GM18498 (cell line): ENCODE results near the gene PSME2.

ENCODE experiments used
- ATAC-seq: cut with Tn5 transposase; IDR thresholded peaks from one replicate; pipeline ENCODE4 v1.9.1; 2021; ENCODE audit warnings: mild to moderate bottlenecking, moderate library complexity; ENCODE audit not compliant: unreplicated experiment

Gene PSME2

GRCh38 chr14:24096545-24097181 is 49.7 kb downstream of the PSME2 start:
- ATAC-seq: no peak

DNA sequence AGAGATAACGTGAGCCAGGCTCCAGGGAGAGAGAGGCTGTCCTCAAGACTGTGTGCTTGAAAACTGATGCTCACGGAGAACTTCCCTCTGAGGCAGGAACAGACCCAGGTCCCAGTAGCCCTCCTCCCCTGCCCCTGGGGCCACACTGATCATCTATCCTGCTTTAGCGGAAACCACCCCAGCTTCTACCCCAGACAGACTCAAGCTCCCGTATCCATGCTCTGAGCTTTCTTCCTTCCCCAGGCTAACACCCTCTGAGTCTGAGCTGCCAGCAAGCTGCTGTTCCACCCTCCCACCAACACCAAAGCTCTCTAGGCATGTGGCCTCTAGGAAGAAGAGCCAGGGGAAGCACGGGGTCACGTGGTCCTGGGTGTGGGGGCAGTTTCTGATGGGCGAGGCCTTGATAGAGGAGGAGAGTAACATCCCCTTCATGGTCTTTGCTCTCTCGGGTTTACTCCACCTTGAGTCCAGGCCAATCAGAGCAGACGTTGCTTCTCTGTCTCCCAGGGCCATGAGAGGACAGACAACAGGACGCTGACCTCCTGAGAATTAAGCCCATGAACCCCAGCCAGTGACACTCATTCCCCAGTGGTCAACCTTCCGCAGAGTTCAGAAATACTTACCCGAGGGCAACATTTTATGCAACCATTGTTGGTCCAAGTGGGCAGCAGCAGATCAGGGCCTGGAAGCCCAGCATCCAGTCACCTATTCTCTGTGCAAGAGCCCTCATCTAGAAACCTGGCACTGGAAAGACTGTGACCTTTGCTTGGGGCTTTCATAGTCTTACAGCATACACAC is 50.9 kb downstream of the PSME2 start:
- ATAC-seq: peak; percentile 69

DNA sequence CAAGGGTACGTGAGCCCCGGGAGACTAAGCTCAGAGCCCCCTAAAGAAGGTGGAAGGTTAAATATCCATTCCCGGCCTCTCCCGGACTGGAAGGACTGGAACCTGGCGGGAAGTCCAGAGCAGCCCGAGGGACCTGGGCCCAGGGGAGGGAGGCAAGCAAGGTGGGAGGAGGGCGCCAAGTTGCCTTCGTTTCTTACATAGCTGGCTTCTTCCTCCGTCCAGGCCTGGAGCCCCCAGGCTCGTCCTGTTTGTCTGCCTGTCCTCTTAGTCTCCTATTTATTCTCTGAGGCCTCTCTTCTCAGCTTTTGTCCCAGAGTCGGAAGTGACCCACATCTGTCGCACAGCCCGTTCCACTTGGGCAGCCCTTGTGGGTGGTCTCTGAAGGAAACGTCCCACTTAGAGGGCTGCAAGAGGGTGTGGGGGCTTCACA is 51.6 kb downstream of the PSME2 start:
- peak; percentile 1 for ATAC-seq

- ATAC-seq: peak; percentile 55
Observed at GRCh38 chr14:24093901-24094840, 52.2 kb downstream of the PSME2 start, which contains the start of gene PCK2. TSS of gene PCK2 (plus strand) at chr14:24094311. CDS start at chr14:24094406, 95 bp downstream.
